ENCODE results near the gene OPTN.

DNA sequence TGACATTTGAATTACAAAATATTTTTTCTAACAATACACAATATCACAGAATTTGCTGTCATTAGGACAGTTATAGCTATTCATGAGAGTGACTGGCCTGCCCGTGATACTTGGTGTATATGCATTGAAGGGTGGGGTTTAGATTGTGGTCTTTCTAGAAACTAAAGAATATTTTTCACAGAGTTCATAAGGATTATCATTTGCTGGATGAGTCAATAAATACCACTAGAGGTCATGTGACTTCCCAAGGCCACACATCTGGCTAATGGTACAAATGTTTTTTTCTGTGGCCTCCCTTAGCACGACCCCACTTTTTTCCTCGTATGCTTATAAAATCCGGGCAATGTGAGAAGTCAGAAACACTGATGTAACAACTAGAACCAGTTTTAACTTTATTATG, 5.2 kb downstream of the OPTN start:
- TF ChIP-seq JUN (IDR thresholded peaks at IDR 0.05; ENCODE audit: low read depth, low read length) (no peak), POLR2A (IDR thresholded peaks at IDR 0.05; ENCODE audit: control extremely low read depth in 1 of 2, low read depth in 2 of 2, low read length in 2 of 2) (no peak), SIN3A (conservative IDR thresholded peaks at IDR 0.05 in 1 of 2, IDR thresholded peaks at IDR 0.05 in 1 of 2; ENCODE audit: low read depth in 1 of 2, low read length in 2 of 2) (no peak), FOSL1 (IDR thresholded peaks at IDR 0.05; ENCODE audit: insufficient read depth, low read depth, low read length) (no peak)
- TF ChIP-seq, protein P1, sequence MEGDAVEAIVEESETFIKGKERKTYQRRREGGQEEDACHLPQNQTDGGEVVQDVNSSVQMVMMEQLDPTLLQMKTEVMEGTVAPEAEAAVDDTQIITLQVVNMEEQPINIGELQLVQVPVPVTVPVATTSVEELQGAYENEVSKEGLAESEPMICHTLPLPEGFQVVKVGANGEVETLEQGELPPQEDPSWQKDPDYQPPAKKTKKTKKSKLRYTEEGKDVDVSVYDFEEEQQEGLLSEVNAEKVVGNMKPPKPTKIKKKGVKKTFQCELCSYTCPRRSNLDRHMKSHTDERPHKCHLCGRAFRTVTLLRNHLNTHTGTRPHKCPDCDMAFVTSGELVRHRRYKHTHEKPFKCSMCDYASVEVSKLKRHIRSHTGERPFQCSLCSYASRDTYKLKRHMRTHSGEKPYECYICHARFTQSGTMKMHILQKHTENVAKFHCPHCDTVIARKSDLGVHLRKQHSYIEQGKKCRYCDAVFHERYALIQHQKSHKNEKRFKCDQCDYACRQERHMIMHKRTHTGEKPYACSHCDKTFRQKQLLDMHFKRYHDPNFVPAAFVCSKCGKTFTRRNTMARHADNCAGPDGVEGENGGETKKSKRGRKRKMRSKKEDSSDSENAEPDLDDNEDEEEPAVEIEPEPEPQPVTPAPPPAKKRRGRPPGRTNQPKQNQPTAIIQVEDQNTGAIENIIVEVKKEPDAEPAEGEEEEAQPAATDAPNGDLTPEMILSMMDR (IDR thresholded peaks at IDR 0.05; ENCODE audit: control extremely low read depth in 1 of 3, insufficient read depth in 1 of 3, low read depth in 1 of 3, low read length in 3 of 3): no peak

All from H1 (cell line).